Cardiac fibroblast (primary cell): ENCODE data around the gene DGKD.

Experiments used
- DNase-seq, 2 donors: peaks; one replicate each; pipeline versions ENCODE4 v3.0.0 to v3.0.0-alpha.2; 2010; ENCODE audit warnings: low read depth in 2 of 2
- H3K4me3 ChIP-seq, 2 donors: replicated peaks in 1 of 2; 1 replicate in 1 of 2; 2 replicates in 1 of 2; pipeline ENCODE4 v1.5.1; 2011; ENCODE audit warnings: low read depth in 2 of 2, low read length in 2 of 2, mild to moderate bottlenecking in 2 of 2, moderate library complexity in 1 of 2
- CTCF ChIP-seq: IDR thresholded peaks from one replicate; pipeline ENCODE4 v1.5.1; 2011; ENCODE audit warnings: low read depth, mild to moderate bottlenecking, low read length, inconsistent platforms

The DGKD gene

GRCh38 chr2:233513953-233514655, 159.8 kb downstream of the DGKD start:
- DNase-seq = no peak
- no peak for TF ChIP-seq CTCF
- H3K4me3 ChIP-seq = no peak overlapping the region

- DNase-seq = no peak
- no peak overlapping the region for H3K4me3 ChIP-seq
- no peak for TF ChIP-seq CTCF
Observed at GRCh38 chr2:233519787-233520611, 165.7 kb downstream of the DGKD start.
